Measurements from ENCODE around the gene SHISA6.

Gene SHISA6

GRCh38 chr17:11538366-11538765, 297.4 kb downstream of the SHISA6 start:
- DNase-seq (ENCODE audit: low read depth in 3 of 3): no peak

GRCh38 chr17:11539637-11540036, 298.6 kb downstream of the SHISA6 start:
- no peak for DNase-seq (ENCODE audit: low read depth in 3 of 3)

GRCh38 chr17:11545002-11545401, 304.0 kb downstream of the SHISA6 start:
- DNase-seq (ENCODE audit: low read depth in 3 of 3): no peak

GRCh38 chr17:11545696-11546095, 304.7 kb downstream of the SHISA6 start:
- DNase-seq (ENCODE audit: low read depth in 3 of 3): no peak

- no peak for DNase-seq (ENCODE audit: low read depth in 3 of 3)
Measured at GRCh38 chr17:11547853-11548252, 306.8 kb downstream of the SHISA6 start.

GRCh38 chr17:11548398-11548797, 307.4 kb downstream of the SHISA6 start:
- no peak for DNase-seq (ENCODE audit: low read depth in 3 of 3)

- DNase-seq (ENCODE audit: low read depth in 3 of 3): no peak
Measured at GRCh38 chr17:11550431-11550830, 309.4 kb downstream of the SHISA6 start.

- no peak for DNase-seq (ENCODE audit: low read depth in 3 of 3)
Measured at GRCh38 chr17:11551442-11551841, 310.4 kb downstream of the SHISA6 start.

GRCh38 chr17:11553135-11553534, 312.1 kb downstream of the SHISA6 start:
- DNase-seq (ENCODE audit: low read depth in 3 of 3): no peak

GRCh38 chr17:11554042-11554441, 313.0 kb downstream of the SHISA6 start:
- DNase-seq (ENCODE audit: low read depth in 3 of 3): no peak

GRCh38 chr17:11554542-11554941, 313.5 kb downstream of the SHISA6 start:
- DNase-seq (ENCODE audit: low read depth in 3 of 3): no peak

GRCh38 chr17:11555530-11555929, 314.5 kb downstream of the SHISA6 start:
- no peak for DNase-seq (ENCODE audit: low read depth in 3 of 3)

- DNase-seq (ENCODE audit: low read depth in 3 of 3): no peak
Measured at GRCh38 chr17:11557727-11558452, 316.9 kb downstream of the SHISA6 start.

- DNase-seq (ENCODE audit: low read depth in 3 of 3): no peak
Measured at GRCh38 chr17:11558681-11559234, 317.7 kb downstream of the SHISA6 start.

- DNase-seq (ENCODE audit: low read depth in 3 of 3): no peak
Measured at GRCh38 chr17:11559601-11560000, 318.6 kb downstream of the SHISA6 start.

GRCh38 chr17:11561281-11561680, 320.3 kb downstream of the SHISA6 start:
- DNase-seq (ENCODE audit: low read depth in 3 of 3): no peak

GRCh38 chr17:11561702-11562101, 320.7 kb downstream of the SHISA6 start:
- no peak for DNase-seq (ENCODE audit: low read depth in 3 of 3)

- no peak for DNase-seq (ENCODE audit: low read depth in 3 of 3)
Measured at GRCh38 chr17:11564589-11565380, 323.8 kb downstream of the SHISA6 start.

GRCh38 chr17:11565591-11565990, 324.6 kb downstream of the SHISA6 start:
- no peak for DNase-seq (ENCODE audit: low read depth in 3 of 3)

GRCh38 chr17:11578998-11579397, 338.0 kb downstream of the SHISA6 start:
- no peak for DNase-seq (ENCODE audit: low read depth in 3 of 3)

GRCh38 chr17:11580677-11581076, 339.7 kb downstream of the SHISA6 start:
- DNase-seq (ENCODE audit: low read depth in 3 of 3): no peak

- DNase-seq (ENCODE audit: low read depth in 3 of 3): no peak
Measured at GRCh38 chr17:11582217-11582616, 341.2 kb downstream of the SHISA6 start.

All from stimulated activated CD4-positive, alpha-beta T cell treated with anti-CD3 and anti-CD28 coated beads, TNF-alpha, amount 100 ng/mL, for 24 hours (primary cell).